ENCODE data around the gene TNNT3.
A peak's percentile ranks its signal among the peaks of the same experiment; 100 is the strongest.

TNNT3 gene

GRCh38 chr11:1924181-1924580, 4.7 kb downstream of the TNNT3 start:
- no peak for DNase-seq

DNA sequence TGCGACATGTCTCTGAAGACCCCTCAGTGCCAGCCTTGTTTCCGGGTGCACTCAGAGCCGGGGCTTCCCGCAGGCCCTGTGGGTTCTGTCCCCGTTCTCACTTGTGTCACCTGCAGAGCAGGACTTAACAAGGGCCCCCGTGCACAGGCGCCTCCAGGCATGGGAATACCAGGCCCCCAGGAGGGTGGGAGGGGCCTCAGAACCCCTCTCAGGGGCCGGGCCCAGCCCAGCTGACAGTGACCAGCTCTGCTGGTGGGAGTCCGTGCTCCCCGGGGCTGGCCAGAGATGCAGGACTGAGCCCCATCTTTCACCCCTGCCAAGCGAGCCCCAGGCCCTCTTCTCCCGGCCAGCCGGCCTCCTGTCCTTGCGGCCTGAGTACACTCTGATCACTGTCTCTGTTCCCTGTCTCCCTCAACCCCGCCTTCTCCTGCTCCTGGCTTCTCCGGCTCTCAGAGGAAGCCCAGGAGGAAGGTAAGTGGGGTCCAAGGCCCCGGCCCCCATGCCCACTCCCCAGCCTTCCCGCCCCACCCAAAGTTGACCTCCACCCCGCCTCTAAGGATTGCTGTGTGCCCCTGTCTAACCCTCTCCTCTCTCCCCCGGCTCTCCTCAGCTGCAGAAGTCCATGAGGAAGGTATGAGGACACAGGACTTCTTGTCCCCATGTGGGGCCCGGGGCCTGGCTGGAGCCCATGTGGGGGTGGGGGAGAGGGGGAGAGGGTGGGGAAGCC, 5.3 kb downstream of the TNNT3 start:
- DNase-seq, result no peak

DNA sequence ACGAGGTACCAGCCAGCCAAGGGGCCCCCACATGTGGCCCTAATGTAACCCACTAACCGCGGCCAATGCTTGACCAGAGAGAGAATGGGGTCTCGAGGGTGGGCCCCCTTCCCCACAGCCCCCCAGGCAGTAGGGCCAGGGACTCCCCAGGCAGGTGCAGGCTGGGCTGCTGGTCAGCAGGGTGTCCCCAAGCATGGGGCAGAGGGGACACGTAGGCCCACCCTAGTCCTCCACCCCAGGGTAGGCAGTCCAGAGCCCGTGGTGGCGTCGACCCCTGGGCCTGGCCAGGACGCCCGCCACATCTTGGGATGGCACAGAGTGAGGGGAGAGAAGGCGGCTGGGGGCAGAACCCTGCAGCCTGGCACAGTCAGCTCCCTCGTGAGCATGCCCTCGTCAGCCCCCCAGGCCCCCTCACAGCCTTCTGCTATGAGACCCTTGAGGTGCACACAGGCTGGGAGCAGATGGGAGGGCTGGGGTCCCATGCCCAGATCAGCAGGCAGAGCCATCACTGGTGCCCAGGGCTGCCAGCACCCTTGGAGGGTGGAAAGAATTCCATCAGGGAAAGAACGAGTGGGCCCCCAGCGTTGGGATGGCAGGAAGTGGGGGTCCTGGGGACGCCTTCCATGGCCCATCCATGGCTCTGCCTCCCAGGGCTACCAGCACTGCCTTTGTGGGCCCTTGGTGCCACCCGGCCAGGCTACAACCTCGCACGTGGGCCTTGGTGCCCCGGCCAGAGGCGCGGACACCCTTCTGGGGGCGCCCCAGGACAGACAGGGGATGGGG, 6.1 kb downstream of the TNNT3 start:
- no peak for DNase-seq

DNA sequence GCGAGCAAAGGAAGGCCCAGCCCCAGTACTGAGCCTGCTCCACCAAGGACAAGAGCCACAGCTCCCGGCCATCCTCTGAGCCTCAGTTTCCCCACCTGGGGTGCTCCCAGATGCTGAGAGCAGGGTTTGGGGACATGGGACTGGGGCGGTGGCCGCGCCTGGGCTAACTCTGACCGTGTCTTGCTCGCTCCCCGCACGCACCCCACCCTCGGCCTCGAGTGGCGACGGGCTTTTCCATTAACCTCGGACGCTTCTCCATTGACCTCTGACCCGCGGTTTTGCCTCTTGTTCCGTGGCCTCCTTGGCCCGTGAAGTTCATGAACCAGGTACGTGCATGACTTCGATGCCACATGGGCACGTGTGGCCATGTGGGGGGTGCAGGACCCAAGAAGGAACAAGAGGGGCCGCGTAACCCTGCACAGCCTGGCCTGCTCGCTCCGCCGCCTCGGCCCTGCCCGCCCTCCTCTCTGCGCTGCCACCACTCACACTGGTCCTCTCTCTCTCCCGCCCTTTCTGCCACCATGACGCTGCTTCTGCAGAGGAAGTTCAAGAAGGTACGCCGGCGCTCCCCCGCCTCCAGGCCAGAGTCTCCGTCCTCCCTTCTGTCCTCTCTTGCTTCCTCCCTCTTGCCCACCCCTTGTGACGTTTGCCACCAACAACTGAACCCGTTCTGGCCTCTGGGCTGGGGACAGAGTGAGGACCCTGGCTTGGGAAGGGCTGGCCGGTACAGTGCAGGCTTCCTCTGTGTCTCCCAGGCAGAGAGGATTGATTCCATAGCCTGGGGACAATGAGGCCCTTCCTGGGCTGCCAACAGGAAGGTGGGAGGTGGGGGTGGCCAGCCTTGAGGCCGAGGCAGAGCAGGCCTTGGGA, 6.9 kb downstream of the TNNT3 start:
- no peak for DNase-seq

GRCh38 chr11:1927026-1927847, 7.7 kb downstream of the TNNT3 start:
- DNase-seq, result no peak

- DNase-seq, result no peak
Observed at GRCh38 chr11:1927848-1928469, 8.5 kb downstream of the TNNT3 start.

- no peak for DNase-seq
Observed at GRCh38 chr11:1928470-1928890, 9.0 kb downstream of the TNNT3 start.

- DNase-seq, result no peak
Observed at GRCh38 chr11:1928891-1929541, 9.5 kb downstream of the TNNT3 start.

DNA sequence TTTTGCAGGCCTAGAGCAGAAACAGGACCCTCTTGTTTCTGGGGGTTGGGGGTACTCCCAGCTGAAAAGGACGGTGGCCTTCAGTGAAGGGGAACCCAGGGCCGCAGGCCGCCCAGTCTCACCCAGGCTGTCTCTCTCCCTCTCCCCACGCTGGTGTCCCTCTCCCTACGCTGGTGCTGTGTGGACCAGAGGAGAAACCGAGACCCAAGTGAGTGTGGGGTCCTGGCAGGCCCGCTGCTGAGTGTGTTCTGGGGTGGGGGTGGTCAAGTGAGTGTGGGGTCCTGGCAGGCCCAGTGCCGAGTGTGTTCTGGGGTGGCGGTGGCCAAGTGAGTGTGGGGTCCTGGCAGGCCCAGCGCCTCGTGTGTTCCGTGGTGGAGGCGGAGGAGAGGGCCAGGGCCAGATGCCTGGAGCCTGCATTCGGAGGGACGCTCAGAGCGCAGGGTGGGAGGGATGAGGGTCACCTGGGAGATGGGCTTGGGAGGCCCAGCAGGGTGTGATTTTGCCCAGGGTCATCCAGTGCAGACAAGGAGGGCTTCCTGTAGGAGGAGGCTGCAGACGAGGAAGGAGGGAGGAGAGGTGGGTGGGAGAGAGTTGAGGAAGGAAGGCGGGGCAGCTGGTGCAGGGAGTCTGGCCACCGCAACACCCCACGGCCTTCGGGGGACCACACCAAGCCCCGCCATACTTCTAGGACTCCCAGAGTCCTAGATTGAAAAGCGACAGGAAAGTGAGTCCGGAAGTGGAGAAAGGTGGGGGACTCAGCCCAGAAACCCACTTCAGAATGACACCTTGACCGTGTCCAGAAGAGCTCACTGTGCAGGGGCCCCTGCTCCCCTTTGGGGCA, 10.3 kb downstream of the TNNT3 start:
- no peak for DNase-seq

GRCh38 chr11:1930462-1930830, 10.9 kb downstream of the TNNT3 start:
- DNase-seq, result no peak

DNA sequence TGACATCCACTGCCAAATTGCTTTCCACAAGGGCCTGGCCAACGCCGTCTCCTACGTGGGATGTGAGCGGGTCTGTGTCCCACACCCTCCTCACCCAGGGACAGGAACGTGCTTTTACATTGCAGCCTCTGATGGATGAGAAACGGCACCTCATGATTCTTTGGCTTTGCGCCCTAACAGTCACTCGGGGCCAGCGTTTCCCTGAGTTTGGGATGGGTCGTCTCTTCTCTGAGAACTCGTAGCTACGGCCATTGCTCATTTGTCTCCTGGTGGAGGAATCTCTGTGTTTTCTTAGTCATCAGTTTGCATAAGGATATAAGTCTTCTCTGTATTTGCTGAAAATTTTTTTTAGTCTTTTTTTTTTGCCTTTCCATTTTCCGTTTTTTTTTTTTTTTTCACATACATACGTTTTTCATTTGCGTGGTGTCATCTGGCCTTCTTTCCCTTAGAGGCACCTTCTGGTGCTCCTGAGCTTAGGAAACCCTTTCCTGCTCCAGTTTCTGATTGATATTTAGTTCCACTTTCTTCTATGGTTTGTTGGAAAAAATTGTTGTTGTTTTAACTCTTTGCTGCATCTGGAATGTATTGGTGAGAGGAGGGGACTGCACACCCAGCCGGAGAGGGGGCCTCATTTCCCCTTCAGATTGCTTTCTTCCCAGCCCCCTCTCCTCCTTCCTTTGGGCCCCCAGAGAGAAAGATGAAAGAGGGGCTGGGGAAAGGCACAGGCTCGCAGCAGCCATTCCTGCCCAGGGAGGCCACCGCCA, 12.0 kb downstream of the TNNT3 start:
- peak; percentile 69 for DNase-seq

- DNase-seq, result no peak
Observed at GRCh38 chr11:1932105-1932480, 12.6 kb downstream of the TNNT3 start.

DNA sequence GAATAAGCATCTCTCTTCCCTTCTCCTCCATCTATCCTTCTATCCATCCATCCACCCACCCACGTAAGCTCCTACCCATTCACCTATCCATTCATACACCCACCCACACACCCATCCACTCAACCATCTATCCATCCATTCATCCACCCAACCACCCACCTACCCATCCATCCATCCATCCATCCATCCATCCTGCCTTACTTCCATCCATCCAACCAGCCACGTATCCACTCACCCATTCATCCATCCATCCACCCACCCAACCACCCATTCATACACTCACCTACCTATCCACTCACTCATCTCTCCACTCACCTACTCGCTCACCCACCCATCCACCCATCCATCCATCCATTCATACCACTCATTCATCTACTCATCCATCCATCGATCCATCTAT, 13.2 kb downstream of the TNNT3 start:
- no peak for DNase-seq

GRCh38 chr11:1933416-1934334, 14.2 kb downstream of the TNNT3 start:
- no peak for DNase-seq

GRCh38 chr11:1934335-1935155, 15.0 kb downstream of the TNNT3 start:
- no peak for DNase-seq

- no peak for DNase-seq
Observed at GRCh38 chr11:1935156-1936071, 15.9 kb downstream of the TNNT3 start.
